Motor neuron (in vitro differentiated cells): ENCODE data around the gene LMTK3. TPM values are rescaled to one million over a fixed set of nuclear protein-coding genes. Genes with fewer than 3 reads are reported as not detected.

Experiments
- ATAC-seq, 8 experiments: fragments of 200-7000 bp; cut with Tn5 transposase; replicated peaks in 6 of 8; 2 replicates each; pipeline ENCODE4 v1.8.0; 2021; ENCODE audit warnings: mild to moderate bottlenecking in 8 of 8, moderate library complexity in 8 of 8
- H3K27ac ChIP-seq, 2 donors: fragments of 250-450 bp; sonication (Bioruptor Pico); 2 replicates each; pipeline ENCODE4 v1.9.0; 2021; ENCODE audit warnings: antibody characterized with exemption in 2 of 2, mild to moderate bottlenecking in 2 of 2, moderate library complexity in 1 of 2
- H3K4me1 ChIP-seq, 2 donors: fragments of 250-450 bp; sonication (Bioruptor Pico); replicated peaks in 1 of 2; 2 replicates each; pipeline ENCODE4 v1.6.1; 2021; ENCODE audit warnings: antibody characterized with exemption in 2 of 2, mild to moderate bottlenecking in 2 of 2, moderate library complexity in 1 of 2
- H3K4me3 ChIP-seq, 5 donors: fragments of 250-450 bp; sonication (Bioruptor Pico); 2 replicates each; pipeline ENCODE4 v1.9.0; 2021; ENCODE audit warnings: antibody characterized with exemption in 5 of 5, mild to moderate bottlenecking in 5 of 5, moderate library complexity in 4 of 5
- WGBS, 10 experiments: fragments of 450-650 bp; shearing (Covaris generic); methylation state at CpG; one replicate each; pipeline ENCODE4 v1.0.0; 2022; 5-methylcytosine and 5-hydroxymethylcytosine counted together
- in situ Hi-C, 9 experiments: fragments of 400-800 bp; cut with MboI; loops; one replicate each; pipeline ENCODE4 v1.15.0; 2021; ENCODE audit warnings: low sequenced_read_pairs in 9 of 9, low pct_unique_long_range_greater_than_20kb in 2 of 9; ENCODE audit not compliant: unreplicated experiment in 9 of 9
- total RNA-seq, 8 experiments: library from RNA; unstranded; fragments of 300-600 nt; gene quantifications; 2 replicates each; pipeline versions ENCODE4 v1.2.3 to v1.2.4, GENCODE V29; 2022

The LMTK3 gene
- total RNA-seq, 8 experiments from 2014 or later, result 0.25 to 17.5 (median 6.1) TPM

DNA sequence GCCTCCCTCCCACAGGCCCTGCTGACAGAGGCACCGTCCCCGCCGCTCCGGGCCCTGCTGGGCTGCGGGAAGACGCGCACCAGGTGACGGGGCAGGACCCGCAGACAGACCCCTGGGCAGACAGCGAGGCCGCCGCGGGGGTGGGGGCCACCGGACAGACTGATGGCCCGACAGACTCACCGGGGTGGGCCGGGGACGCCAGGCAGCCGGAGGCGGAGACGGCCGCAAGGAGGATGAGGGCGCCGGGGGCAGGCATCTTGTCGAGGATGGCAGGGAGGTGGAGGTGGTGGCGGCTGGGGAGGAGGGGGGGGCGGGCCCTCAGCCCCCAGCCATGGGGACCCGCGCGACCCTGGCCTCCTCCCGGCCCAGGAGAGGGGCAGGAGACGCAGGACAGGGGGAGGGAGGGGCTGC lies 309 bp downstream of the LMTK3 start:
- WGBS, 10 experiments, result no CpG with 5 or more reads among the region's 32 CpGs
- peak in 5 of 8 experiments; percentile 4 to 12 (median 9) for ATAC-seq
- peaks cover 10 to 14% of the 10 kb centered on the region in 2 donors for H3K4me1 ChIP-seq
- peak overlapping the region; percentile 74 to 98 for H3K27ac ChIP-seq
- in situ Hi-C loops, result no loop called here
- H3K4me3 ChIP-seq, result peak overlapping the region; percentile 45 to 70 (median 59)

DNA sequence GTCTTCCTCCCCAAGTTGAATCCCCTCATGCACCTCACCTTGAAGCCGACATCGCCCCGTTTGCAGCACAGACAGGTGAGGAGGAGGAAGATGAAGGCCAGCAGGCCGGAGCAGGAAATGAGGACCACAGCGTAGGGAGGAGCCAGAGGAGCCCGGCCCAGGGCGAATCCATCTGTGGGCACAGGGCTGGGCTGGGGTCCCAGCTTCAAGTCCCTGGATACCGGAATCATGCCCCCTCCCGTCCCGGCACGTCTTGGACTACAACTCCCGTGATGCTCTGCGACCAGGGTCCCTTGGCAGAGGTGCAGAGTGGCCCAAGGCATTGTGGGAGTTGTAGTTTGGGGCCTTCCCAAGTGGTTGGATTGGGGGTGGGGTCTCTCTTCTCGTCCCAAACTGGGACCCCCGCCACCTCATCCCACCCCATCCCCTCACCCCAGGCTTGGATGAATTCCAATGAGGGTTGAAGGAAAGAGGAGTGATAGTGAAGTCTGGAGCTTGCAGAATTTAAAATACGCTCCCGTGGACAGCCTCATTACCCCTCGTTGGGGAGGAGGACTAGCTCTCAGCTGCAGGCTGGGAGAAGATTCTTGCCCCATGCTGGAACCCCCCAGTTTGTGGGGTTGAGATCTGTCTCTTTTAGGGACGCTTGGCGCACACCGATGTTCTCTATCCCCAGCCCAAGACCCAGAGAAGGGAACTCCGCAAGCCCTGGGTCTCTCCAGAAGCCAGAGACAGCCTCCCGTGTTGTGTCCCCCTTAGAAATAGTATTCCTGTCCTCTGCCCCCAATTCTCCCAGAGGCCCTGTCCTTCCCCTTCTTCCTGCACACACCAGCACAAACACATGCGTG lies 990 bp downstream of the LMTK3 start:
- peak overlapping the region; percentile 45 to 70 (median 59) for H3K4me3 ChIP-seq
- peaks cover 10 to 14% of the 10 kb centered on the region in 2 donors for H3K4me1 ChIP-seq
- 0 to 50% (median 20%) methylated on average over 1 to 12 of the region's 24 CpGs; no CpG with 5 or more reads in 3 of the 10 experiments for WGBS, 10 experiments
- peak; percentile 1 to 50 (median 18) for ATAC-seq
- H3K27ac ChIP-seq, result peak overlapping the region in 1 of 2 donors; percentile 98
- in situ Hi-C loops, result no loop called here

DNA sequence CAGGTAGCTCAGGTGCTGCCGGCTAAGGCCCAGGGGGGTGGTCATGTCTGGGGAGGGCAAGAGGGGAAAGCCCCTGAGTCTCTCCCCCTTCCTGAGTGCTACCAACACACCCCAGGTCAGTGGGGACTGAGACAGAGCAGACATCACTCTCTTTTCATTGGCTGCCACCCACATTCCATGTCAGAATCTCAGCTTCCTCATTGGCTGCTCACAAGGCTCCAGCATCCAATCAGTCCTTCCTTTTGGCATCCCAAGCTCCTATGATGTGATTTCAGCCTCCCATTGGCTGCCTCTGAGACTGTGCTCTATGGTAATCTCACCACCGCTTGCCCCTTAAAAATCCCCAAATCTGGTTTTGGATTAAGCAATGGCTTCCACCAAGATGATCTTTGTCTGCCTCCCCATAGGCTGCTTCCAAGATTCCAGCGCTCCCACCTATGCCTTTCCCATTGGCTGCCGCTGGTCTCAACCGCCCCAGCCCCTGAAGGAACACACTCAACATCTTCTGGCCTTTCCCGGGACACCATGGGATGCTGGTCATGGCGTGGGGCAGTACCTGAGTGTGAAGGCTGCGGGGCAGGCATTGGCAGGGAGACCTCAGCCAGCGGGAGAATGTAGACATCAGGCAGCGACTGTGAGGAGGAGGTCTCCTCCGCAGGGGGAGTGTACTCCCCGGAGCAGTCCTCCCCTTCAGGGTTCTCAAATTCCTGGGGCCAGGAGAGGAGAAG lies 2.0 kb downstream of the LMTK3 start:
- H3K27ac ChIP-seq, result no peak overlapping the region
- H3K4me3 ChIP-seq, result no peak overlapping the region
- H3K4me1 ChIP-seq, result peaks cover 10 to 14% of the 10 kb centered on the region in 2 donors
- no peak for ATAC-seq
- 86 to 100% (median 90%) methylated on average over 1 to 4 of the region's 12 CpGs; no CpG with 5 or more reads in 5 of the 10 experiments for WGBS, 10 experiments
- in situ Hi-C loops, result loop anchor here in 1 of 9 experiments (10.0 kb wide), 1 partner anchor 75 kb away; no protein-coding TSS in a partner anchor

DNA sequence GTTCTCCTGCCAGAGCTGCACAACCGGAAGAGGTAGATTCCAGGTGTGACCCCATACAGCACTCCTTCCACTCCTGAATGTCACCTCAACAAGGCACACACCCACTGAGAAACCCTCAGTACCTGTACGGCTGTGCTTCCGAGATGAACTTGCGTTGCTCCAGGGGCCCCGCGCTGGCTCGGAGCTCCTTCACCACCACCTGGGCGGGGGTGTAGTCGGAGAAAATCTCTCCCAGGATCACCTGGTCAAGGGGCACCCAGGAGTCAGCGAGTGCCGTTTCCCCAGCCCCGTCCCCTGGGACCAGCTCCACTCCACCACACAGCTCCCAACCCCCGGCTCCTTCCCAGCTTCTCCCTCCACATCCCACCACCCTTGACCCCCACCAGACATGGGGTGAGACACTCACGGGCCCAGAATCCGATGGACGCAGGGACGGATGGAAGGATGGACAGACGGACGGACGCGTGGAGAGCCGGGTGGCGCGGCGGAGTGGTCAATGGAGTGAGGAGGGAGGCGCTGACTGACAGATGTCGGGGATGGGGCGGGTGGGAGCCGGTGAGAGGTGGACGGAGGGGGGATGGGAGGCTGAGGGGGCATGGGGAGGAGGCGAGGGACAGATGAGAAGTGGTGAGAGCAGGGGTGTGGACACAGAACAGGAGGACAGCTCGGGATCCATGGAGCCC lies 2.8 kb downstream of the LMTK3 start:
- peaks cover 6 to 14% of the 10 kb centered on the region in 2 donors for H3K4me1 ChIP-seq
- WGBS, 10 experiments, result 95% methylated on average over 4 of the region's 32 CpGs; no CpG with 5 or more reads in 9 of the 10 experiments
- H3K27ac ChIP-seq, result no peak overlapping the region
- ATAC-seq, result no peak
- no peak overlapping the region for H3K4me3 ChIP-seq
- in situ Hi-C loops, result loop anchor here in 1 of 9 experiments (10.0 kb wide), 1 partner anchor 76 kb away; no protein-coding TSS in a partner anchor

GRCh38 chr19:48507911-48508439 lies 3.7 kb downstream of the LMTK3 start:
- in situ Hi-C loops, result loop anchor here in 1 of 9 experiments (10.0 kb wide), 1 partner anchor 77 kb away; no protein-coding TSS in a partner anchor
- H3K4me3 ChIP-seq, result no peak overlapping the region
- WGBS, 10 experiments, result 0 to 97% (median 85%) methylated on average over 1 to 6 of the region's 7 CpGs; no CpG with 5 or more reads in 5 of the 10 experiments
- no peak overlapping the region for H3K27ac ChIP-seq
- H3K4me1 ChIP-seq, result peaks cover 6 to 14% of the 10 kb centered on the region in 2 donors
- no peak for ATAC-seq

GRCh38 chr19:48506138-48506733 lies 5.4 kb downstream of the LMTK3 start:
- Histone ChIP-seq H3K4me1 (peaks cover 5 to 6% of the 10 kb centered on the region in 2 donors), H3K27ac (no peak overlapping the region), H3K4me3 (no peak overlapping the region)
- in situ Hi-C loops, result loop anchor here in 1 of 9 experiments (10.0 kb wide), 1 partner anchor 79 kb away; no protein-coding TSS in a partner anchor
- 87 to 93% (median 91%) methylated on average over 3 to 5 of the region's 5 CpGs; no CpG with 5 or more reads in 6 of the 10 experiments for WGBS, 10 experiments
- peak in 2 of 8 experiments; percentile 48 to 69 for ATAC-seq

DNA sequence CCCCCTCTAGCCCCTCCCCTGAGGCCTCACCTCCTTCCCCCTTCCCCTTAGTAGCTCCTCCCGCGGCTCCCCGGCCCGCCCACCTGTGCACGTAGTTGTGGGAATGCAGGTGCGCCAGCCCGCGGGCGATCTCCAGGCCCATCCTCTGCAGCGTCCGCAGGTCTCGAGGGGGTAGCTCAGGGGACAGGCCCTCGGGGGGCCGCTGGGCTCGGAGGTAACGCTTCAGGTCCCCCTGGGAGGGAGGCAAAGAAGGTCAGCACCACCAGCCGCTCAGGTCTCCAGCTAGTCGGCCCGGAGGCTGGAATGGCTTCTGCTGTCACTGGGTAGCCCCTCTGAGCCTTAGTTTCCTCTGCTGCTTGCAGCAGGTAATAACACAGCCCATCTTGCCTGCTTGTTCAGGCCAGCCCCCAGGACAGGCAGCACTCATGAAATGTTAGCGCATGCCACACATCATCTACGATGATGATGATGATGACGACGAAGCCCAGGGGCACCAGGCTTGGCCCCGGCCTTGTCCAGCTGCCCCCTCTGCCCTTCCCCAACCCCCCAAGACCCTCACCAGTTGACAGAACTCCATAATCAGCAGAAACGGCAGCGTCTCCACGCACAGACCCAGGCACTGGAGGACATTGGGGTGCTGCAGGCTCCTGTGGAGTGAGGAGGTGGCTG lies 9.2 kb downstream of the LMTK3 start:
- ATAC-seq, result peak in 1 of 8 experiments; percentile 2
- Histone ChIP-seq H3K4me1 (peaks cover 2 to 6% of the 10 kb centered on the region in 2 donors), H3K4me3 (no peak overlapping the region), H3K27ac (no peak overlapping the region)
- in situ Hi-C loops, result loop anchor here in 1 of 9 experiments (10.0 kb wide), 1 partner anchor 82 kb away; no protein-coding TSS in a partner anchor
- 25% methylated on average over 4 of the region's 27 CpGs; no CpG with 5 or more reads in 9 of the 10 experiments for WGBS, 10 experiments

- no CpG with 5 or more reads among the region's 20 CpGs for WGBS, 10 experiments
- Histone ChIP-seq H3K4me3 (no peak overlapping the region), H3K4me1 (peaks cover 2 to 6% of the 10 kb centered on the region in 2 donors), H3K27ac (no peak overlapping the region)
- peak; percentile 12 to 82 (median 50) for ATAC-seq
- in situ Hi-C loops, result loop anchor here in 1 of 9 experiments (10.0 kb wide), 1 partner anchor 83 kb away; no protein-coding TSS in a partner anchor
Measured at GRCh38 chr19:48501494-48502349, 9.9 kb downstream of the LMTK3 start.

GRCh38 chr19:48500830-48501493 lies 10.7 kb downstream of the LMTK3 start:
- no peak for ATAC-seq
- no peak overlapping the region for H3K4me3 ChIP-seq
- WGBS, 10 experiments, result 30 to 58% methylated on average over 2 to 7 of the region's 32 CpGs; no CpG with 5 or more reads in 8 of the 10 experiments
- peaks cover 2 to 6% of the 10 kb centered on the region in 2 donors for H3K4me1 ChIP-seq
- no peak overlapping the region for H3K27ac ChIP-seq
- in situ Hi-C loops, result loop anchor here in 1 of 9 experiments (10.0 kb wide), 1 partner anchor 84 kb away; no protein-coding TSS in a partner anchor

DNA sequence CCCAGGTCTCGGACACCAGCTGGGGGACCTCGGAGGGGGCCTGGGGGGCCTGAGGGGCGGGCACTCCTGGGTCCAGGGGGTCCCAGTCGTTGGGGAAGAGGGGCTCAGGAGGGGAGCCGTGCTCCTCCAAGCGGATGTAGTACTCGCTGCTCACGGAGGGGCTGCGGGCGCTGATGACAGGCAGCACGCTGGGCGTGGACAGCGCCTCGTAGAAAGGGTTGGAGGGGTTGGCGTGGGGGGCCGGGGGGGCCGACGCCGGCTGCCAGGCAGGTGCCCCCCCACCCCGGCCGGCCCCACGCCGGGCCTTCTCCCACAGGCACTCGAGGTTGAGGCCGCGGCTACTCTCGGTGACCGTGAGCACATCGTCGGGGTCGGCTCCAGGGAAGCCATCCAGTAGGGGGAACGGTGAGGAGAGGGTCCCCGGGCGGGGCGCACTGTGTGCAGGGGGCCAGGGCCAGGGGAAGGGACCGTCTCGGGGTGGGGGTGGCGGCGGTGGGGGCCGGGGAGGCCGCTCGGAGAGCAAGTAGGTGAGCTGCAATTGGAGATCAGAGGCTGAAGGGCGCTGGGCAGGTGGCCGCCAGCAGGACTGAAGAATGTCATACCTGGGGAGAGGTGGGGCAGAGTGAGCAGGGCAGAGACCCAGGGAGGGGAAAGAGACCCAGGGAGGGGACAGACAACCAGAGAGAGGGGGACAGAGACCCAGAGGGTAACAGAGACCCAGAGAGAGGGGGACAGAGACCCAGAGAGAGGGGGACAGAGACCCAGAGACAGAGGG lies 12.1 kb downstream of the LMTK3 start:
- H3K4me1 ChIP-seq, result peaks cover 2 to 6% of the 10 kb centered on the region in 2 donors
- H3K27ac ChIP-seq, result no peak overlapping the region
- WGBS, 10 experiments, result no CpG with 5 or more reads among the region's 44 CpGs
- in situ Hi-C loops, result loop anchor here in 3 of 9 experiments (10.0 to 25.0 kb wide), 2 partner anchors 85 to 88 kb away; no protein-coding TSS in a partner anchor
- ATAC-seq, result peak in 3 of 8 experiments; percentile 2 to 11 (median 4)
- no peak overlapping the region for H3K4me3 ChIP-seq
